NCI-H2227 treated with DMSO at 0.1 percent for 48 hours (cell line): ENCODE measurements around the gene TBR1.

Experiments
- DNase-seq: peaks from one replicate; lab custom pipeline; 2025; lab: John Stamatoyannopoulos, UW

Gene TBR1

DNA sequence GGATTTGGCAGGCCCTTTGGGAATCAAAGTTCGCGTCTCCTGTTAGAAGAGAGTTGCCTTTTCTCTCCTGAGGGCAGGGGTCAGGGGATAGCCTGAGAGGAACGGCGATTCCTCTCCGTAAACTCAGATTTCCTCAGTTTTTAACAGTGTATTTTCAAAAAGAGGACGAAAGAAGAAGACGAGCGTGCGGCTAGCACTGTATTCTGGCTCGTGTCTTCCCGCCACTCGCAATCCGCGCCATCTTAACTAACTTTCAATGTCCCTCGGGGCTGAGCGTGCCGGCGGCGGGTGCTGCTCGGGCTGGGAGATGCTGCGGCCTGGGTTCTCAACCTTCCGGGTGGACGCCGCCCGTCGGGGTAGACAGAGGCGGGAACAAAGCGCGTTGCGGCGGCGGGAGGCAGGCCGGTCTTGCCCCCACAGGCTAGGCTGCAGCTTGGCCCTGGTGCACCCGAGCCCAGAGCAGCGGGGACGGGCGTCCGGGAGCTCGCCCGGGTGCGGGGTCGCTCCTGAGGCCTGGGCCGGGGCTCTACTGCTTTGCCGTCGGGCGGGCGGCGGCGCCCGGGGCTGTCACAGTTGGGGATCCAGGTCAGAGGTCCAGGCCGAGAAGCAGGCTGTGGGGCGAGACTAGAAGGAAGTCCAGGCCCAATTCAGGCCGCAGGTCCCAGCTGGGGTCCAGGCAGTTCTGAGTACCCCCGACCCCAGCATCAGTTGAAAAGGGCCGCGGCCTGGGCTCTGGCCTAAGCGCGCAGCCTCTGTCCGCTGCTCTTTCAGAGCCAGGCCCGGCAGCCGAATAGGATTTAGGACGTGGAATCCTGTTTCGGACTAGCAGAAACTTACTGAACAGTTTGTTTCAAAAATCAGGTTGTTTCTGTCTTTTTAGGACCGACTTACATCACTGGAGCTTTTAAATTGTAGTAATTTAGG, 11.8 kb downstream of the TBR1 start:
- DNase-seq: no peak

DNA sequence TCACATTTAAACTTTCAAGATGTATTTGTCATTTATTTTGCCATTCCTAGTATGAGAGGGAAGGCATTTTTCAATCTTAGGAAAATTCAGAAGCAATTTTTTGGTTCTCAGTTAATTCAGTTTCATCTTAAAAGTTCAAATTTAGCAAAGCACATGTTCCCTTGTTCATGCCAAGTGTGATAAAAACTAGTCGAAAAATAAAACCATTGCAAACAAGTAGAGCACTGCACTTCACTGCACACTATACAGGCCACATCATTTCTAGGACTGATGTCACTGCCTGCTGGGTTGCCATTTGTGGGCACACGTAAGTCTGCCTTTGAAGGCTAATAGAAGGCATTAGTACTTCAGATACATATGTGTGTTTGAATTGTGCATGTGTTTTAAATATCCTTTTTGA, 14.3 kb downstream of the TBR1 start:
- no peak for DNase-seq

DNA sequence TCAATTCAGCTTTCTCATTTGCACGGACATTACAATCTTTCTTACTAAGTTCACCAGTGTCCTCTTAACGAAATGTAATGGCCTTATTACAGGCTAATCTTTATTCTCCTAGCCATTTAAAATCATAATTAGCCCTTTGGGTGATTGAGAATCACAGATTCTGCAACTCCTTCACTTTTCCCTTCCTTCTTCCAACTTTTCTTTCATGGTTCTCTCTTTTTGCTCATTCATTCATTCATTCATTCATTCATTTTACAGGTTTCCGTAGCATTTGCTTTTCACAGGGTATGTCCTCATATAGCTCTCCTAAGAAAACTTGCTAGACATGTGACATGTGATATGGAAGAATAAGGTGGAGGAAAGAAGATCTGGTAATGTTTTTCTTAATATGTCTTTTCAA, 16.0 kb downstream of the TBR1 start:
- no peak for DNase-seq

DNA sequence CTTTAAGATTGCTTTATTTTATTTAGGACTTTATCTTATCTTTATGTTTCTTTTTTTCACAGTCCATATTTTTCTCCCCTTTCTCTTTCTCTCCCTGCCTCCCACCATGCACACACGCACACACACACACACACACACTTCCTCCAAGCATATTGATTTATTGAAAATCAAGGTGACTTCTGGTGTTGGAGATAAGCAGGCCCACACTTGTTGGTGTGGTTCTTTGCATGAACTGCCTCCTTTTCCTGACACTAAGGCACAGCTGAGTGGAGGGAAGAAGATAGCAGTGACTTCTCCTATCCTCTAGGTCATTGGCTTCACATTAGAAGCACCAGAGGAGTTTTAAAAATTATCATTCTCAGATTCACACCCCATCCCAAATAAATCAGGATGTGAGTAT, 18.0 kb downstream of the TBR1 start:
- DNase-seq: no peak

GRCh38 chr2:161436411-161436810, 20.3 kb downstream of the TBR1 start:
- DNase-seq: no peak

DNA sequence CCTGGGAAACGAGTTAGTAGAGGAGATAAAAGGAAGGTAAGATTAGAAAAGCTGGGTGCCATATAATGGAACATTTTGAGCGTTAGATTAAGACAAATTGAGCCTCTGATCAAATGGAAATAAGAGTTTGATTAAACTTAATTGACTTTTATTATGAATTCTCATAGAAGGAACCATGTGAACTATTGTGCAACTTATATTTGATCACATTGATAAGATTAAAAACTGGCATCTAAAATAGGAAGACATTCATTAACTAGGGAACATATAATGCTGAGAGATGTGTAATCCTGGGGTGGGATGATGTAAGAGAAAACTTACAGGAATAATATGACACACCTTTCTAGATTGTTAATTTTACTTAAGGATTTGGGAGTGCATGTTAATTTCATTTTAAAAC, 22.5 kb downstream of the TBR1 start:
- DNase-seq: no peak

GRCh38 chr2:161445097-161445496, 29.0 kb downstream of the TBR1 start:
- DNase-seq: no peak

GRCh38 chr2:161448431-161448830, 32.3 kb downstream of the TBR1 start:
- no peak for DNase-seq

DNA sequence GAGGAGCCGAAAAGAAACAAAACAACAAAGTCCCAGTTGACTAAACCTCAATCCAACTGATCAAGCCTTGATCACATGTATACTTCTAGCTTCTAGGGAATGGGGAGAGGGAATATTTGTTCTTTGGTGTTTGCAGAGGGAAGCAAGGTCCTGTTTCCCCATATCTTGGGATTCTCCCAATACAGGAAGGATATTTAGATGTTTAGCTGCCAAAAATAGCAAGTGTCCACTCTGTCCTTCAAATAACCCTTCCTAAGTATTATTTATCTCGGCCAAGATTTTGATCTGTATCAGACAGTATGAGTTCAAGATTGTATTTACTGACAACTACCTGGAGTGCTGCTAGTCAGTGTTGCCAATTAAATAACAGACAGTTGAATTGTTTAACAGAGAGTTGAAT, 55.5 kb downstream of the TBR1 start:
- DNase-seq: no peak

DNA sequence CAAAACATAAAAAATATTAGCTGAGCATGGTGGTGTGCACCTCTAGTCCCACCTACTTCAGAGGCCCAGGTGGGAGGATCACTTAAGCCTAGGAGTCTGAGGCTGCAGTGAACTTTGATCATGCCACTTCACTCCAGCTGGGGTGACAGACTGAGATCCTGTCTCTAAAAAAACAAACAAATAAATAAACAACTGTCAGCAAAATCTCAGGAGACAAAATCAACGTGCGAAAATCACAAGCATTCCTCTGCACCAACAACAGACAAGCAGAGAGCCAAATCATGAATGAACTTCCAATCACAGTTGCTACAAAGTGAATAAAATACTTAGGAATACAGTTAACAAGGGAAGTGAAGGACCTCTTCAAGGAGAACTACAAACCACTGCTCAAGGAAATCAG, 58.8 kb downstream of the TBR1 start:
- DNase-seq: no peak
